ENCODE data around the gene TBC1D32. TPM values are rescaled to one million over a fixed set of nuclear protein-coding genes. Genes with fewer than 3 reads are reported as not detected.

Gene TBC1D32
- total and polyA plus RNA-seq, 2 donors (not counting 3 experiments of a cell fraction or from before 2014, with no cell fraction given): 2.5 to 4.0 TPM

DNA sequence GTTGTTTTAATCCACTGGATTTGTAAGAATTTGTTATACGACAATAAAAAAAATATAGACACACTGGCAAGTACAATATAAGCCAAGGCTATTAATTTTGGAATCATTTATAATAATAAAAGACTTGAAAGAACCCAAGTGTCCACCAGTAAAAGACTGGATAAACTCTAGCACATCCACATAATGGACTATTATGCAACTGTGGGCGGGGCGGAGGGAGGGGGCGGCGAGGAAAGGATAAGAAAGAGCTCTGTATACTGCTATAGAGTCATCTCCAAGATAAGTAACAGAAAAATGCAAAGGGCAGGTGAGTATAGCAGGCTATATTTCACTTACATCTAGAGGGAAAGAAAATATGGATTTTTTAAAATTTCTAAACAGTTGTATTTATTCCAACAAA, 123.3 kb downstream of the TBC1D32 start:
- Histone ChIP-seq H3K9me3 (replicated peaks; ENCODE audit: control insufficient read depth, insufficient read depth, low read length) (no peaks in the 10 kb centered on the region), H2AFZ (ENCODE audit: low read depth, low read length) (no peak overlapping the region), H3K9me1 (replicated peaks; ENCODE audit: control insufficient read depth, extremely low read depth, insufficient read depth, low read length) (no peaks in the 10 kb centered on the region), H3K4me1 (ENCODE audit: control insufficient read depth, extremely low read depth, insufficient read depth, low read length) (no peaks in the 10 kb centered on the region), H4K20me1 (replicated peaks; ENCODE audit: control insufficient read depth, extremely low read depth, insufficient read depth, low read length) (no peaks in the 10 kb centered on the region), H3K4me2 (ENCODE audit: insufficient read depth, low read length) (no peak overlapping the region), H3K27me3 (ENCODE audit: control insufficient read depth in 2 of 2, insufficient read depth in 2 of 2, low read length in 2 of 2) (no peaks in the 10 kb centered on the region), H3K36me3 (ENCODE audit: control insufficient read depth in 2 of 2, extremely low read depth in 1 of 2, insufficient read depth in 2 of 2, low read length in 2 of 2) (no peaks in the 10 kb centered on the region), H3K79me2 (ENCODE audit: control insufficient read depth, insufficient read depth, low read length) (no peaks in the 10 kb centered on the region), H3K4me3 (replicated peaks in 1 of 3; ENCODE audit: insufficient read depth in 1 of 3, low read depth in 1 of 3, low read length in 3 of 3) (no peak overlapping the region), H3K9ac (replicated peaks; ENCODE audit: extremely low read depth, insufficient read depth, low read length) (no peak overlapping the region), H3K27ac (ENCODE audit: insufficient read depth, low read depth, low read length) (no peak overlapping the region)
- POLR2A ChIA-PET: no interaction called here
- FAIRE-seq: no peak
- dilution Hi-C loops (cut with MboI; ENCODE audit: extremely low pct_ligation_motif_present, low sequenced_read_pairs) (no loop called here), intact Hi-C loops (cut with micrococcal nuclease) (no loop called here)
- BruUV-seq (replicated peaks): no TSS peak
- no peak for DNase-seq (ENCODE audit: low read depth, low spot score)
- CTCF ChIA-PET: interaction anchor here (1.0 kb wide), 1 partner anchor 11 kb away, joined by 3 read pairs; no protein-coding TSS in a partner anchor
- no peak for TF ChIP-seq POLR2AphosphoS5 (IDR thresholded peaks at IDR 0.05; ENCODE audit: insufficient read depth, low read depth, low read length)
- no peak for TF ChIP-seq JUN (IDR thresholded peaks at IDR 0.05; ENCODE audit: borderline replicate concordance, insufficient read depth, insufficient read length, low read depth)
- TF ChIP-seq MYC (IDR thresholded peaks at IDR 0.05; ENCODE audit: low read depth, low read length): no peak
- TF ChIP-seq POLR2A (IDR thresholded peaks at IDR 0.05; ENCODE audit: low read depth, low read length): no peak

DNA sequence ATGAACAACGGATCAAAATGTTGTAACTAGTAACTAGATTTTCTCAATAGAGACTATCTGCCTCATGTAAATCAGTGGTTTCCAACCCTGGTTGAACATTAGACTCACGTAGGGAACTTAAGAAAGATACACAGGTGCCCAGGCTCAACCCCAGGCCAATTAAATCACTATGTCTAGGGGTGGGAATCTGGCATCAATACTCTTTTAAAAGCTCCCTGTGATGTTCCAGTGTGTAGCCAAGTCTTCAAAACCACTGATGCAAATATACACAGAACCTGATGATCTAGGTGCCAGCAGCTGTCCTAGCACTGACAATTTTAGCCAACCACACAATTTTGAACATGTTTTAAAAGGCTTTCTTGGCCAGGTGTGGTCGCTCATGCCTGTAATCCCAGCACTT, 128.7 kb downstream of the TBC1D32 start:
- Histone ChIP-seq H3K27ac (ENCODE audit: insufficient read depth, low read depth, low read length) (no peak overlapping the region), H3K36me3 (ENCODE audit: control insufficient read depth in 2 of 2, extremely low read depth in 1 of 2, insufficient read depth in 2 of 2, low read length in 2 of 2) (no peaks in the 10 kb centered on the region), H3K9me3 (replicated peaks; ENCODE audit: control insufficient read depth, insufficient read depth, low read length) (no peaks in the 10 kb centered on the region), H3K4me2 (ENCODE audit: insufficient read depth, low read length) (no peak overlapping the region), H2AFZ (ENCODE audit: low read depth, low read length) (no peak overlapping the region), H3K4me1 (ENCODE audit: control insufficient read depth, extremely low read depth, insufficient read depth, low read length) (no peaks in the 10 kb centered on the region), H3K79me2 (ENCODE audit: control insufficient read depth, insufficient read depth, low read length) (no peaks in the 10 kb centered on the region), H3K27me3 (ENCODE audit: control insufficient read depth in 2 of 2, insufficient read depth in 2 of 2, low read length in 2 of 2) (no peaks in the 10 kb centered on the region), H3K4me3 (replicated peaks in 1 of 3; ENCODE audit: insufficient read depth in 1 of 3, low read depth in 1 of 3, low read length in 3 of 3) (no peak overlapping the region), H4K20me1 (replicated peaks; ENCODE audit: control insufficient read depth, extremely low read depth, insufficient read depth, low read length) (no peaks in the 10 kb centered on the region), H3K9ac (replicated peaks; ENCODE audit: extremely low read depth, insufficient read depth, low read length) (no peak overlapping the region), H3K9me1 (replicated peaks; ENCODE audit: control insufficient read depth, extremely low read depth, insufficient read depth, low read length) (no peaks in the 10 kb centered on the region)
- CTCF ChIA-PET: interaction anchor here (0.7 kb wide), 1 partner anchor 19 kb away, joined by 3 read pairs; no protein-coding TSS in a partner anchor
- FAIRE-seq (no peak), DNase-seq (ENCODE audit: low read depth, low spot score) (no peak)
- BruUV-seq (replicated peaks): no TSS peak
- TF ChIP-seq FOS (IDR thresholded peaks at IDR 0.05; ENCODE audit: borderline replicate concordance, insufficient read depth, low read length) (no peak), GATA2 (IDR thresholded peaks at IDR 0.05; ENCODE audit: insufficient read depth, insufficient read length, low read depth, low read length) (no peak), EZH2 (IDR thresholded peaks at IDR 0.05; ENCODE audit: borderline replicate concordance, low read depth, low read length, severe bottlenecking) (no peak), JUN (IDR thresholded peaks at IDR 0.05; ENCODE audit: borderline replicate concordance, insufficient read depth, insufficient read length, low read depth) (no peak), POLR2A (IDR thresholded peaks at IDR 0.05; ENCODE audit: low read depth, low read length) (no peak)
- POLR2A ChIA-PET: no interaction called here
- intact Hi-C loops (cut with micrococcal nuclease) (no loop called here), dilution Hi-C loops (cut with MboI; ENCODE audit: extremely low pct_ligation_motif_present, low sequenced_read_pairs) (no loop called here)

All from endothelial cell of umbilical vein (primary cell).